Anterior cingulate cortex (tissue), 58 donors: ENCODE data around the gene TMIGD3.
"Not testable (repeated sequence)": the region's sequence is repeated elsewhere in the genome, so short reads cannot be mapped to it uniquely, and the experiment has no call there.

Experiments used
- DNase-seq, 58 donors: peaks; one replicate each; lab custom pipeline; 2025; lab: John Stamatoyannopoulos, UW

Gene TMIGD3

GRCh38 chr1:111503585-111504060 is at the start of gene TMIGD3, which contains the start of gene ADORA3:
TMIGD3 (minus strand) TSS chr1:111503633; CDS start chr1:111503354, 279 bp downstream.
ADORA3 (minus strand) TSS chr1:111503633; CDS start chr1:111503354, 279 bp downstream.
- DNase-seq, result peak in 4 of 58 donors; percentile 22 to 52 (median 26)

GRCh38 chr1:111553196-111553595 is 49.8 kb upstream of the TMIGD3 start:
- DNase-seq, result no peak

GRCh38 chr1:111552587-111552986 is 49.2 kb upstream of the TMIGD3 start:
- DNase-seq, result no peak

GRCh38 chr1:111551623-111552411 is 48.4 kb upstream of the TMIGD3 start:
- DNase-seq, result no peak

- not testable (repeated sequence) for DNase-seq
These were observed 44.4 kb upstream of the TMIGD3 start for GRCh38 chr1:111547786-111548185.

- DNase-seq, result no peak
These were observed 38.8 kb upstream of the TMIGD3 start for GRCh38 chr1:111542187-111542586.

GRCh38 chr1:111541721-111542120 is 38.3 kb upstream of the TMIGD3 start:
- no peak for DNase-seq

GRCh38 chr1:111540928-111541327 is 37.5 kb upstream of the TMIGD3 start:
- DNase-seq, result no peak

- no peak for DNase-seq
These were observed 35.1 kb upstream of the TMIGD3 start for GRCh38 chr1:111538343-111539025.

GRCh38 chr1:111535256-111536191 is 32.1 kb upstream of the TMIGD3 start:
- peak in 22 of 58 donors; percentile 2 to 79 (median 23) for DNase-seq

GRCh38 chr1:111520053-111520452 is 16.6 kb upstream of the TMIGD3 start:
- no peak for DNase-seq

GRCh38 chr1:111517469-111518225 is 14.2 kb upstream of the TMIGD3 start:
- DNase-seq, result no peak

GRCh38 chr1:111516005-111516535 is 12.6 kb upstream of the TMIGD3 start:
- peak in 26 of 58 donors; percentile 10 to 69 (median 42) for DNase-seq

GRCh38 chr1:111515291-111516004 is 12.0 kb upstream of the TMIGD3 start:
- peak in 19 of 58 donors; percentile 19 to 66 (median 48) for DNase-seq

- DNase-seq, result peak in 37 of 58 donors; percentile 17 to 88 (median 58)
These were observed 10.1 kb upstream of the TMIGD3 start for GRCh38 chr1:111513410-111514020.

GRCh38 chr1:111512931-111513330 is 9.5 kb upstream of the TMIGD3 start:
- no peak for DNase-seq

GRCh38 chr1:111512132-111512889 is 8.9 kb upstream of the TMIGD3 start:
- no peak for DNase-seq
